ENCODE results near the gene CD8B.
"Not testable (repeated sequence)": the region's sequence is repeated elsewhere in the genome, so short reads cannot be mapped to it uniquely, and the experiment has no call there.

The CD8B gene

GRCh38 chr2:86861628-86862379 lies at the start of gene CD8B:
TSS of gene CD8B (minus strand) at chr2:86861886. CDS start at chr2:86861865, 21 bp downstream.
- H3K36me3 ChIP-seq (ENCODE audit: control insufficient read depth in 2 of 2, insufficient read depth in 2 of 2, low read length in 2 of 2); H3K9ac ChIP-seq (ENCODE audit: low read depth in 1 of 2, low read length in 2 of 2); H3K27ac ChIP-seq (ENCODE audit: low read depth in 2 of 2, low read length in 2 of 2); H3K9me3 ChIP-seq (ENCODE audit: control insufficient read depth in 2 of 2, low read length in 2 of 2); H3K4me1 ChIP-seq (ENCODE audit: control insufficient read depth in 2 of 2, insufficient read depth in 2 of 2, low read length in 2 of 2); H3K27me3 ChIP-seq (ENCODE audit: control insufficient read depth in 2 of 2, insufficient read depth in 2 of 2, low read length in 2 of 2): not testable (repeated sequence)
- H3K4me3 ChIP-seq (ENCODE audit: low read length in 2 of 2) = peak within 1 kb of the TSS in 1 of 2 donors; percentile 13

- H3K4me1 ChIP-seq (ENCODE audit: control insufficient read depth in 2 of 2, insufficient read depth in 2 of 2, low read length in 2 of 2); H3K9ac ChIP-seq (ENCODE audit: low read depth in 1 of 2, low read length in 2 of 2); H3K4me3 ChIP-seq (ENCODE audit: low read length in 2 of 2); H3K36me3 ChIP-seq (ENCODE audit: control insufficient read depth in 2 of 2, insufficient read depth in 2 of 2, low read length in 2 of 2); H3K27ac ChIP-seq (ENCODE audit: low read depth in 2 of 2, low read length in 2 of 2); H3K27me3 ChIP-seq (ENCODE audit: control insufficient read depth in 2 of 2, insufficient read depth in 2 of 2, low read length in 2 of 2); H3K9me3 ChIP-seq (ENCODE audit: control insufficient read depth in 2 of 2, low read length in 2 of 2): not testable (repeated sequence)
Observed at GRCh38 chr2:86905868-86906267, 44.2 kb upstream of the CD8B start.

- not testable (repeated sequence) for H3K4me1 ChIP-seq (ENCODE audit: control insufficient read depth in 2 of 2, insufficient read depth in 2 of 2, low read length in 2 of 2); H3K36me3 ChIP-seq (ENCODE audit: control insufficient read depth in 2 of 2, insufficient read depth in 2 of 2, low read length in 2 of 2)
Observed at GRCh38 chr2:86900687-86901086, 39.0 kb upstream of the CD8B start.

GRCh38 chr2:86886026-86886425 lies 24.3 kb upstream of the CD8B start:
- not testable (repeated sequence) for H3K4me1 ChIP-seq (ENCODE audit: control insufficient read depth in 2 of 2, insufficient read depth in 2 of 2, low read length in 2 of 2); H3K27ac ChIP-seq (ENCODE audit: low read depth in 2 of 2, low read length in 2 of 2); H3K27me3 ChIP-seq (ENCODE audit: control insufficient read depth in 2 of 2, insufficient read depth in 2 of 2, low read length in 2 of 2); H3K9ac ChIP-seq (ENCODE audit: low read depth in 1 of 2, low read length in 2 of 2); H3K36me3 ChIP-seq (ENCODE audit: control insufficient read depth in 2 of 2, insufficient read depth in 2 of 2, low read length in 2 of 2); H3K9me3 ChIP-seq (ENCODE audit: control insufficient read depth in 2 of 2, low read length in 2 of 2); H3K4me3 ChIP-seq (ENCODE audit: low read length in 2 of 2)

More at GRCh38 chr2:86900687-86901086, 39.0 kb upstream of the CD8B start:
- not testable (repeated sequence) for H3K9ac ChIP-seq (ENCODE audit: low read depth in 1 of 2, low read length in 2 of 2); H3K27ac ChIP-seq (ENCODE audit: low read depth in 2 of 2, low read length in 2 of 2); H3K27me3 ChIP-seq (ENCODE audit: control insufficient read depth in 2 of 2, insufficient read depth in 2 of 2, low read length in 2 of 2); H3K9me3 ChIP-seq (ENCODE audit: control insufficient read depth in 2 of 2, low read length in 2 of 2); H3K4me3 ChIP-seq (ENCODE audit: low read length in 2 of 2)

GRCh38 chr2:86882865-86883264 lies 21.2 kb upstream of the CD8B start:
- not testable (repeated sequence) for H3K27me3 ChIP-seq (ENCODE audit: control insufficient read depth in 2 of 2, insufficient read depth in 2 of 2, low read length in 2 of 2); H3K27ac ChIP-seq (ENCODE audit: low read depth in 2 of 2, low read length in 2 of 2); H3K4me1 ChIP-seq (ENCODE audit: control insufficient read depth in 2 of 2, insufficient read depth in 2 of 2, low read length in 2 of 2); H3K4me3 ChIP-seq (ENCODE audit: low read length in 2 of 2); H3K9me3 ChIP-seq (ENCODE audit: control insufficient read depth in 2 of 2, low read length in 2 of 2); H3K9ac ChIP-seq (ENCODE audit: low read depth in 1 of 2, low read length in 2 of 2); H3K36me3 ChIP-seq (ENCODE audit: control insufficient read depth in 2 of 2, insufficient read depth in 2 of 2, low read length in 2 of 2)

GRCh38 chr2:86882118-86882665 lies 20.5 kb upstream of the CD8B start:
- H3K4me3 ChIP-seq (ENCODE audit: low read length in 2 of 2); H3K9ac ChIP-seq (ENCODE audit: low read depth in 1 of 2, low read length in 2 of 2); H3K36me3 ChIP-seq (ENCODE audit: control insufficient read depth in 2 of 2, insufficient read depth in 2 of 2, low read length in 2 of 2); H3K9me3 ChIP-seq (ENCODE audit: control insufficient read depth in 2 of 2, low read length in 2 of 2); H3K27me3 ChIP-seq (ENCODE audit: control insufficient read depth in 2 of 2, insufficient read depth in 2 of 2, low read length in 2 of 2); H3K27ac ChIP-seq (ENCODE audit: low read depth in 2 of 2, low read length in 2 of 2); H3K4me1 ChIP-seq (ENCODE audit: control insufficient read depth in 2 of 2, insufficient read depth in 2 of 2, low read length in 2 of 2): not testable (repeated sequence)

- H3K9ac ChIP-seq (ENCODE audit: low read depth in 1 of 2, low read length in 2 of 2); H3K4me3 ChIP-seq (ENCODE audit: low read length in 2 of 2); H3K4me1 ChIP-seq (ENCODE audit: control insufficient read depth in 2 of 2, insufficient read depth in 2 of 2, low read length in 2 of 2); H3K36me3 ChIP-seq (ENCODE audit: control insufficient read depth in 2 of 2, insufficient read depth in 2 of 2, low read length in 2 of 2); H3K9me3 ChIP-seq (ENCODE audit: control insufficient read depth in 2 of 2, low read length in 2 of 2); H3K27me3 ChIP-seq (ENCODE audit: control insufficient read depth in 2 of 2, insufficient read depth in 2 of 2, low read length in 2 of 2); H3K27ac ChIP-seq (ENCODE audit: low read depth in 2 of 2, low read length in 2 of 2): not testable (repeated sequence)
Observed at GRCh38 chr2:86878986-86879385, 17.3 kb upstream of the CD8B start.

GRCh38 chr2:86870941-86871340 lies 9.3 kb upstream of the CD8B start:
- H3K9ac ChIP-seq (ENCODE audit: low read depth in 1 of 2, low read length in 2 of 2); H3K36me3 ChIP-seq (ENCODE audit: control insufficient read depth in 2 of 2, insufficient read depth in 2 of 2, low read length in 2 of 2); H3K27ac ChIP-seq (ENCODE audit: low read depth in 2 of 2, low read length in 2 of 2); H3K27me3 ChIP-seq (ENCODE audit: control insufficient read depth in 2 of 2, insufficient read depth in 2 of 2, low read length in 2 of 2); H3K9me3 ChIP-seq (ENCODE audit: control insufficient read depth in 2 of 2, low read length in 2 of 2); H3K4me3 ChIP-seq (ENCODE audit: low read length in 2 of 2); H3K4me1 ChIP-seq (ENCODE audit: control insufficient read depth in 2 of 2, insufficient read depth in 2 of 2, low read length in 2 of 2): not testable (repeated sequence)

GRCh38 chr2:86868895-86869468 lies 7.3 kb upstream of the CD8B start:
- H3K27ac ChIP-seq (ENCODE audit: low read depth in 2 of 2, low read length in 2 of 2); H3K4me3 ChIP-seq (ENCODE audit: low read length in 2 of 2); H3K9me3 ChIP-seq (ENCODE audit: control insufficient read depth in 2 of 2, low read length in 2 of 2); H3K4me1 ChIP-seq (ENCODE audit: control insufficient read depth in 2 of 2, insufficient read depth in 2 of 2, low read length in 2 of 2); H3K9ac ChIP-seq (ENCODE audit: low read depth in 1 of 2, low read length in 2 of 2); H3K36me3 ChIP-seq (ENCODE audit: control insufficient read depth in 2 of 2, insufficient read depth in 2 of 2, low read length in 2 of 2); H3K27me3 ChIP-seq (ENCODE audit: control insufficient read depth in 2 of 2, insufficient read depth in 2 of 2, low read length in 2 of 2): not testable (repeated sequence)

GRCh38 chr2:86862380-86862703 lies 656 bp upstream of the CD8B start:
- not testable (repeated sequence) for H3K4me1 ChIP-seq (ENCODE audit: control insufficient read depth in 2 of 2, insufficient read depth in 2 of 2, low read length in 2 of 2); H3K4me3 ChIP-seq (ENCODE audit: low read length in 2 of 2); H3K27ac ChIP-seq (ENCODE audit: low read depth in 2 of 2, low read length in 2 of 2); H3K36me3 ChIP-seq (ENCODE audit: control insufficient read depth in 2 of 2, insufficient read depth in 2 of 2, low read length in 2 of 2); H3K9ac ChIP-seq (ENCODE audit: low read depth in 1 of 2, low read length in 2 of 2); H3K27me3 ChIP-seq (ENCODE audit: control insufficient read depth in 2 of 2, insufficient read depth in 2 of 2, low read length in 2 of 2); H3K9me3 ChIP-seq (ENCODE audit: control insufficient read depth in 2 of 2, low read length in 2 of 2)
